RWPE1 (cell line): ENCODE data around the gene NPEPPS.

Source experiments
- CTCF ChIA-PET: fragments of 350-600 bp; sonication (Branson Sonifier 250); formaldehyde crosslinking; extraction: SDS; loops from one replicate; lab custom pipeline; 2021; lab: Yijun Ruan, JAX
- POLR2A ChIA-PET: fragments of 400-600 bp; formaldehyde crosslinking; extraction: SDS; loops from one replicate; lab custom pipeline; 2020; ENCODE audit warnings: antibody characterized with exemption; ENCODE audit not compliant: low non-redundant PET; lab: Yijun Ruan, JAX
- DNase-seq: peaks from one replicate; pipeline ENCODE4 v3.0.0; 2012; ENCODE audit warnings: low spot score
- H3K27ac ChIP-seq: fragments of 450-650 bp; 2 replicates; pipeline ENCODE4 v1.5.1; 2017
- CTCF ChIP-seq: fragments of 450-650 bp; conservative IDR thresholded peaks from 2 replicates; pipeline ENCODE4 v1.5.1; 2017; ENCODE audit warnings: low read depth, mild to moderate bottlenecking

Gene NPEPPS

GRCh38 chr17:47615766-47616424 lies 85.0 kb downstream of the NPEPPS start:
- CTCF ChIA-PET, result interaction anchor here (0.6 to 1.6 kb wide), 4 partner anchors 16 to 231 kb away, joined by 3 to 9 read pairs (median 3); no protein-coding TSS in a partner anchor
- peak; percentile 79 for TF ChIP-seq CTCF

GRCh38 chr17:47618410-47618809 lies 87.5 kb downstream of the NPEPPS start:
- no peak overlapping the region for H3K27ac ChIP-seq
- ChIA-PET CTCF (interaction anchor here (0.6 to 1.3 kb wide), 2 partner anchors 29 to 1379 kb away, joined by 4 read pairs; no protein-coding TSS in a partner anchor), POLR2A (no interaction called here)
- TF ChIP-seq CTCF, result peak; percentile 14; the same call in 1 of the 2 replicates
- DNase-seq, result no peak

More at GRCh38 chr17:47615766-47616424, 85.0 kb downstream of the NPEPPS start:
- POLR2A ChIA-PET, result no interaction called here
- peak; percentile 19 for DNase-seq
- 0 out of 2 replicates have a peak overlapping the region, but pooled peaks have one; percentile 29 for H3K27ac ChIP-seq

GRCh38 chr17:47620503-47621245 lies 89.8 kb downstream of the NPEPPS start:
- ChIA-PET CTCF (interaction anchor here (0.7 kb wide), 1 partner anchor 28 kb away, joined by 3 read pairs; no protein-coding TSS in a partner anchor), POLR2A (no interaction called here)
- TF ChIP-seq CTCF, result no peak
- peak overlapping the region; percentile 68 for H3K27ac ChIP-seq
- peak; percentile 46 for DNase-seq

- POLR2A ChIA-PET, result no interaction called here
- peak; percentile 39 for TF ChIP-seq CTCF
- CTCF ChIA-PET, result interaction anchor here (0.6 to 0.7 kb wide), 2 partner anchors 25 to 639 kb away, joined by 3 to 7 read pairs; no protein-coding TSS in a partner anchor
- H3K27ac ChIP-seq, result peak overlapping the region; percentile 81
- DNase-seq, result peak; percentile 92
Measured at GRCh38 chr17:47621293-47622179, 90.6 kb downstream of the NPEPPS start.

- ChIA-PET POLR2A (no interaction called here), CTCF (interaction anchor here (0.6 kb wide), 1 partner anchor 639 kb away, joined by 7 read pairs; no protein-coding TSS in a partner anchor)
- no peak for DNase-seq
- no peak for TF ChIP-seq CTCF
- peak overlapping the region; percentile 81 for H3K27ac ChIP-seq
Measured at GRCh38 chr17:47622180-47622549, 91.3 kb downstream of the NPEPPS start.
